IPS DF 4.7 (cell line): ENCODE results near the gene GPX6.
"Not testable (repeated sequence)": the region's sequence is repeated elsewhere in the genome, so short reads cannot be mapped to it uniquely, and the experiment has no call there.

Experiments
- DNase-seq: peaks from one replicate; pipeline ENCODE4 v3.0.0-alpha.2; 2013; ENCODE audit warnings: low spot score; ENCODE audit errors: extremely low read depth

Gene GPX6

GRCh38 chr6:28525496-28526039, 10.0 kb upstream of the GPX6 start, which contains the start of gene GPX5:
Gene GPX5, plus strand, starts transcription at chr6:28525881. Its CDS starts 133 bp downstream, at chr6:28526014.
- no peak for DNase-seq

GRCh38 chr6:28523241-28523622, 7.6 kb upstream of the GPX6 start:
- no peak for DNase-seq

- DNase-seq, result no peak
These were observed 7.1 kb upstream of the GPX6 start for GRCh38 chr6:28522594-28523240.

- no peak for DNase-seq
These were observed 2.4 kb upstream of the GPX6 start for GRCh38 chr6:28517964-28518363.

GRCh38 chr6:28512387-28512786, 3.2 kb downstream of the GPX6 start:
- DNase-seq, result not testable (repeated sequence)

- no peak for DNase-seq
These were observed 3.8 kb downstream of the GPX6 start for GRCh38 chr6:28511628-28512300.

GRCh38 chr6:28506807-28507475, 8.7 kb downstream of the GPX6 start:
- no peak for DNase-seq

- DNase-seq, result no peak
These were observed 9.9 kb downstream of the GPX6 start for GRCh38 chr6:28505733-28506132.

- DNase-seq, result not testable (repeated sequence)
These were observed 12.8 kb downstream of the GPX6 start for GRCh38 chr6:28502709-28503305.

- not testable (repeated sequence) for DNase-seq
These were observed 13.5 kb downstream of the GPX6 start for GRCh38 chr6:28502136-28502535.

GRCh38 chr6:28501259-28501658, 14.3 kb downstream of the GPX6 start:
- DNase-seq, result no peak

- DNase-seq, result no peak
These were observed 17.7 kb downstream of the GPX6 start for GRCh38 chr6:28497893-28498292.

- DNase-seq, result no peak
These were observed 18.3 kb downstream of the GPX6 start for GRCh38 chr6:28497306-28497705.

- no peak for DNase-seq
These were observed 19.4 kb downstream of the GPX6 start for GRCh38 chr6:28496099-28496779.

GRCh38 chr6:28491984-28492317, 23.6 kb downstream of the GPX6 start:
- DNase-seq, result no peak

GRCh38 chr6:28490205-28490890, 25.2 kb downstream of the GPX6 start:
- DNase-seq, result no peak

GRCh38 chr6:28489366-28490204, 26.0 kb downstream of the GPX6 start:
- DNase-seq, result no peak

GRCh38 chr6:28488916-28489365, 26.7 kb downstream of the GPX6 start:
- DNase-seq, result no peak

GRCh38 chr6:28486988-28487742, 28.4 kb downstream of the GPX6 start:
- DNase-seq, result no peak
